CD14-positive monocyte (primary cell): ENCODE results near the gene TUBA4A. TPM values are rescaled to one million over a fixed set of nuclear protein-coding genes. Genes with fewer than 3 reads are reported as not detected.
A peak's percentile ranks its signal among the peaks of the same experiment; 100 is the strongest.

ENCODE experiments used
- DNase-seq, 3 donors: peaks; one replicate each; pipeline ENCODE4 v3.0.0-alpha.2; 2011 to 2022
- H2AFZ ChIP-seq: 2 replicates; pipeline ENCODE4 v1.6.0; 2012; ENCODE audit warnings: mild to moderate bottlenecking, low read depth, low read length, inconsistent platforms; ENCODE audit not compliant: insufficient read depth, poor library complexity, severe bottlenecking
- H3K27ac ChIP-seq, 2 donors: 1 replicate in 1 of 2; 2 replicates in 1 of 2; pipeline ENCODE4 v1.5.1; 2012 to 2013; ENCODE audit warnings: low read length in 2 of 2, control low read depth in 1 of 2, inconsistent platforms in 1 of 2, low read depth in 1 of 2, mild to moderate bottlenecking in 1 of 2
- H3K27me3 ChIP-seq, 2 donors: one replicate each; pipeline versions ENCODE4 v1.6.0 to v1.6.1; 2011 to 2013; ENCODE audit warnings: low read length in 2 of 2; ENCODE audit not compliant: control insufficient read depth in 2 of 2, insufficient read depth in 2 of 2
- H3K36me3 ChIP-seq, 2 donors: replicated peaks in 1 of 2; 1 replicate in 1 of 2; 2 replicates in 1 of 2; pipeline versions ENCODE4 v1.5.1 to v1.6.1; 2012 to 2013; ENCODE audit warnings: low read length in 2 of 2, control low read depth in 1 of 2, inconsistent platforms in 1 of 2, mild to moderate bottlenecking in 1 of 2; ENCODE audit not compliant: insufficient read depth in 2 of 2, control insufficient read depth in 1 of 2
- H3K4me1 ChIP-seq, 2 donors: 1 replicate in 1 of 2; 2 replicates in 1 of 2; pipeline versions ENCODE4 v1.5.1 to v1.6.1; 2012 to 2013; ENCODE audit warnings: low read length in 2 of 2, control low read depth in 1 of 2, inconsistent platforms in 1 of 2, mild to moderate bottlenecking in 1 of 2, moderate library complexity in 1 of 2; ENCODE audit not compliant: insufficient read depth in 2 of 2, control insufficient read depth in 1 of 2
- H3K4me2 ChIP-seq: replicated peaks from 2 replicates; pipeline ENCODE3; 2012; ENCODE audit warnings: low read length, moderate library complexity, mild to moderate bottlenecking; ENCODE audit not compliant: poor library complexity, severe bottlenecking; ENCODE audit errors: extremely low read depth
- H3K4me3 ChIP-seq, 3 experiments: fragments of 200-600 bp in 1 of 3; sonication (generic) in 1 of 3; replicated peaks in 1 of 3; 1 replicate in 2 of 3; 2 replicates in 1 of 3; pipeline ENCODE4 v1.5.1; 2011 to 2013; ENCODE audit warnings: low read length in 3 of 3, mild to moderate bottlenecking in 3 of 3, control low read depth in 2 of 3, low read depth in 2 of 3, inconsistent platforms in 1 of 3, moderate library complexity in 1 of 3
- H3K79me2 ChIP-seq: 2 replicates; pipeline ENCODE4 v1.6.0; 2012; ENCODE audit warnings: mild to moderate bottlenecking, control low read depth, inconsistent platforms, low read length, moderate library complexity; ENCODE audit not compliant: insufficient read depth
- H3K9ac ChIP-seq: 2 replicates; pipeline ENCODE4 v1.6.0; 2017; ENCODE audit warnings: low read length, mild to moderate bottlenecking; ENCODE audit not compliant: insufficient read depth, poor library complexity, severe bottlenecking
- H3K9me3 ChIP-seq, 2 donors: replicated peaks in 1 of 2; 1 replicate in 1 of 2; 2 replicates in 1 of 2; pipeline versions ENCODE4 v1.5.1 to v1.6.1; 2012 to 2013; ENCODE audit warnings: low read length in 2 of 2, control low read depth in 1 of 2; ENCODE audit not compliant: control insufficient read depth in 1 of 2, insufficient read depth in 1 of 2
- H4K20me1 ChIP-seq: 2 replicates; pipeline ENCODE4 v1.6.0; 2012; ENCODE audit warnings: mild to moderate bottlenecking, low read length, control low read depth, moderate library complexity; ENCODE audit not compliant: insufficient read depth
- H3K27ac Mint-ChIP-seq, 7 donors: one replicate each; pipeline ENCODE4 v1.8.0; 2020; ENCODE audit warnings: mild to moderate bottlenecking in 7 of 7, mixed read lengths in 7 of 7, moderate library complexity in 6 of 7, inconsistent platforms in 2 of 7
- H3K27me3 Mint-ChIP-seq, 3 donors: one replicate each; pipeline ENCODE4 v1.8.0; 2021 to 2022; ENCODE audit warnings: low read depth in 3 of 3, mild to moderate bottlenecking in 3 of 3, mixed read lengths in 3 of 3, moderate library complexity in 3 of 3, inconsistent platforms in 1 of 3
- H3K36me3 Mint-ChIP-seq, 2 donors: one replicate each; pipeline ENCODE4 v1.8.0; 2020; ENCODE audit warnings: mixed read lengths in 2 of 2, inconsistent platforms in 1 of 2, mild to moderate bottlenecking in 1 of 2
- H3K4me1 Mint-ChIP-seq: one replicate; pipeline ENCODE4 v1.8.0; 2020; ENCODE audit warnings: mild to moderate bottlenecking, mixed read lengths
- H3K4me3 Mint-ChIP-seq, 2 donors: one replicate each; pipeline ENCODE4 v1.8.0; 2020; ENCODE audit warnings: mild to moderate bottlenecking in 2 of 2, mixed read lengths in 2 of 2, moderate library complexity in 1 of 2
- H3K9me3 Mint-ChIP-seq, 7 donors: one replicate each; pipeline ENCODE4 v1.8.0; 2020 to 2022; ENCODE audit warnings: mixed read lengths in 7 of 7, mild to moderate bottlenecking in 6 of 7, moderate library complexity in 6 of 7, inconsistent platforms in 2 of 7
- WGBS: methylation state at CpG from one replicate; pipeline ENCODE4 v1.1.5; 2013; ENCODE audit warnings: missing lambda C conversion rate; ENCODE audit not compliant: insufficient coverage; 5-methylcytosine and 5-hydroxymethylcytosine counted together
- intact Hi-C, 2 donors: fragments of 100-400 bp; cut with micrococcal nuclease; formaldehyde crosslinking; loops; one replicate each; pipeline versions ENCODE4 v1.15.0 to v1.15.1; 2023
- polyA plus RNA-seq, 3 donors: library from polyadenylated mRNA; depleted of rRNA in 1 of 3; unstranded in 2 of 3; stranded (reverse) in 1 of 3; fragments of 300-500 nt in 2 of 3; fragments of >200 nt in 1 of 3; fragmentation: Illumina TruSeq in 2 of 3; gene quantifications; 1 replicate in 2 of 3; 2 replicates in 1 of 3; pipeline ENCODE4 v1.2.3, GENCODE V29; 2012 to 2021
- TF ChIP-seq, protein P1 (sequence below): fragments of 200-600 bp; IDR thresholded peaks from one replicate; pipeline ENCODE4 v1.8.0; 2022; ENCODE audit warnings: antibody characterized with exemption, mild to moderate bottlenecking

Gene TUBA4A
- polyA plus RNA-seq, 3 donors: 72.7 to 452 (median 81.9) TPM

DNA sequence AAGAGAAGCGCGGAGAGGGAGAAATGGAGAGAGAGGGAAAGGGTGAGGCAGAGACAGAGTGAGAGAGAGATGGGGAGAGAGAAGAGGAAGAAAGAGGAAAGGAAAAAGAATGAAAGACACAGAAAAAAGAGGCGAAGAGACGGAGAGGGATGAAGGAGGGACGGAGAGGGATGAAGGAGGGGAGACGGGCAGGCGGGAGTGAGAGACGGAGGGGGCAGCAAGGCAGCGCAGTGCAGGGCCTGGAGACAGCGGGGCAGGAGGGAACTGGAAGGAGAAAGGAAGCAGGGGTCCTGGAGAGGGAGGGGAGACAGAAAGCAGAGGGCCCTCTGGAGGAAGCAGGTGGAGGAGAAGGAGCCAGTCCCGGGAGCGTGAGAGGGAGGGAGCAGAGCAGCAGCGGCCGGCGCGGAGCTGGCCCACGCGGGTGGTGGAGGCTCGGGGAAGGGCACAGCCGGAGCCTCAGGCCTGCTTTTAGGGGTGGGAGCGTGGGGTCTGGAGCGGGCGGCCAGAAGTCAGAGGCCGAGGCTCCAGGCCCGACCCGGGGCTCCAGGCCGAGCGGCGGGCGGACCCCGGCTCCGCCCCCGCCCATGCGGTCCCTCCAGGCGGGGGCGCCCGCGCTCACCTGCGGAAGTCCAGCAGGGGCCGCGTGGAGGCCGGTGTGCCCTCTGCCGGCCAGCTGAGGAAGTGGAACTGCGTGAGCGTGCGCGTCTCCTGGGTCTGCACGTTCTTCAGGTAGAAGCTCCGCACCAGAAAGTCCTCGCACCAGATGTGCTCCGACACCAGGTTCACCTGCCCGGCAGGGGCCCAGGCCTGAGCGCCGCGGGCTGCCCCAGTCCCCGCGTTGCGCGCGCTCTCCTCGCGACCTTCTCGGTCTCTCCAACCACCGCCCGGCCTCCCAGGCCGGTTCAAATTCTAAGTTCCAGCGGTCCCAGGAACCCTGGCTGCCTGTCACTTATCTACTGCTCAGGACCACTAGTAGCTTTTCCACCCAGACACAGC is 40.9 kb upstream of the TUBA4A start:
- WGBS: 3% methylated on average over 66 of the region's 67 CpGs
- H2AFZ ChIP-seq: peak overlapping the region; percentile 98

More for the DNA sequence above, 40.9 kb upstream of the TUBA4A start:
- Histone ChIP-seq H4K20me1 (no peaks in the 10 kb centered on the region), H3K9me3 (no peaks in the 10 kb centered on the region), H3K4me3 (peak overlapping the region; percentile 43 to 76 (median 48)), H3K79me2 (no peaks in the 10 kb centered on the region), H3K36me3 (no peaks in the 10 kb centered on the region), H3K27me3 (peaks cover 0 to 28% of the 10 kb centered on the region in 2 donors), H3K9ac (peak overlapping the region; percentile 70), H3K4me1 (peaks cover 10 to 15% of the 10 kb centered on the region in 2 donors), H3K4me2 (peak overlapping the region; percentile 88), H3K27ac (peak overlapping the region in 1 of 2 donors; percentile 31)
- Mint-ChIP-seq H3K27ac (peak overlapping the region in 6 of 7 donors; percentile 41 to 80 (median 66)), H3K36me3 (no peaks in the 10 kb centered on the region), H3K4me3 (peak overlapping the region; percentile 79 to 95), H3K4me1 (peaks cover 11% of the 10 kb centered on the region), H3K27me3 (peaks cover 34 to 63% (median 38%) of the 10 kb centered on the region in 3 donors), H3K9me3 (peaks cover 0 to 7% (median 1%) of the 10 kb centered on the region in 7 donors)
- intact Hi-C loops: loop anchor here (2.0 to 5.0 kb wide), 5 partner anchors 16 to 132 kb away; partner anchors contain the start of genes DNAJB2 (in 2 of the 2), NHEJ1 (in 2 of the 2), ANKZF1 (in 1 of the 2) and ATG9A (in 1 of the 2)
- peak; percentile 79 to 84 (median 80) for DNase-seq
- TF ChIP-seq, protein P1, sequence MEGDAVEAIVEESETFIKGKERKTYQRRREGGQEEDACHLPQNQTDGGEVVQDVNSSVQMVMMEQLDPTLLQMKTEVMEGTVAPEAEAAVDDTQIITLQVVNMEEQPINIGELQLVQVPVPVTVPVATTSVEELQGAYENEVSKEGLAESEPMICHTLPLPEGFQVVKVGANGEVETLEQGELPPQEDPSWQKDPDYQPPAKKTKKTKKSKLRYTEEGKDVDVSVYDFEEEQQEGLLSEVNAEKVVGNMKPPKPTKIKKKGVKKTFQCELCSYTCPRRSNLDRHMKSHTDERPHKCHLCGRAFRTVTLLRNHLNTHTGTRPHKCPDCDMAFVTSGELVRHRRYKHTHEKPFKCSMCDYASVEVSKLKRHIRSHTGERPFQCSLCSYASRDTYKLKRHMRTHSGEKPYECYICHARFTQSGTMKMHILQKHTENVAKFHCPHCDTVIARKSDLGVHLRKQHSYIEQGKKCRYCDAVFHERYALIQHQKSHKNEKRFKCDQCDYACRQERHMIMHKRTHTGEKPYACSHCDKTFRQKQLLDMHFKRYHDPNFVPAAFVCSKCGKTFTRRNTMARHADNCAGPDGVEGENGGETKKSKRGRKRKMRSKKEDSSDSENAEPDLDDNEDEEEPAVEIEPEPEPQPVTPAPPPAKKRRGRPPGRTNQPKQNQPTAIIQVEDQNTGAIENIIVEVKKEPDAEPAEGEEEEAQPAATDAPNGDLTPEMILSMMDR: peak; percentile 100
